Neutrophil (primary cell): ENCODE results near the gene MEGF11.

ENCODE experiments used
- H3K27ac ChIP-seq: fragments of 200-600 bp; sonication (generic); 2 replicates; pipeline ENCODE4 v1.5.1; 2016; ENCODE audit warnings: mild to moderate bottlenecking, moderate library complexity
- H3K27me3 ChIP-seq: fragments of 200-600 bp; sonication (generic); 2 replicates; pipeline ENCODE4 v1.6.0; 2016; ENCODE audit warnings: mild to moderate bottlenecking
- H3K36me3 ChIP-seq: fragments of 200-600 bp; sonication (generic); 2 replicates; pipeline ENCODE4 v1.5.1; 2017
- H3K4me1 ChIP-seq, 2 experiments: fragments of 200-600 bp in 1 of 2; sonication (generic) in 1 of 2; 1 replicate in 1 of 2; 2 replicates in 1 of 2; pipeline versions ENCODE4 v1.5.1 to v1.6.1; 2013 to 2016; ENCODE audit warnings: low read depth in 1 of 2, low read length in 1 of 2, mild to moderate bottlenecking in 1 of 2, moderate library complexity in 1 of 2; ENCODE audit not compliant: control insufficient read depth in 1 of 2, insufficient read depth in 1 of 2
- H3K4me3 ChIP-seq, 2 experiments: fragments of 200-600 bp in 1 of 2; sonication (generic) in 1 of 2; 1 replicate in 1 of 2; 2 replicates in 1 of 2; pipeline ENCODE4 v1.5.1; 2013 to 2016; ENCODE audit warnings: low read depth in 1 of 2, low read length in 1 of 2, mild to moderate bottlenecking in 1 of 2, moderate library complexity in 1 of 2
- H3K9me3 ChIP-seq: fragments of 200-600 bp; sonication (generic); 2 replicates; pipeline ENCODE4 v1.5.1; 2016
- CTCF ChIP-seq: fragments of 200-600 bp; sonication (generic); IDR thresholded peaks from 2 replicates; pipeline ENCODE4 v1.5.1; 2016; ENCODE audit warnings: antibody characterized with exemption

Gene MEGF11

GRCh38 chr15:66117841-66118240, 135.7 kb downstream of the MEGF11 start:
- H3K4me3 ChIP-seq: no peak overlapping the region
- H3K36me3 ChIP-seq: no peaks in the 10 kb centered on the region
- H3K4me1 ChIP-seq: no peaks in the 10 kb centered on the region
- TF ChIP-seq CTCF: no peak
- no peak overlapping the region for H3K27ac ChIP-seq
- H3K27me3 ChIP-seq: peaks cover 50% of the 10 kb centered on the region
- H3K9me3 ChIP-seq: no peaks in the 10 kb centered on the region

GRCh38 chr15:66115568-66116206, 137.9 kb downstream of the MEGF11 start:
- Histone ChIP-seq H3K4me1 (no peaks in the 10 kb centered on the region), H3K27me3 (peaks cover 53% of the 10 kb centered on the region), H3K9me3 (no peaks in the 10 kb centered on the region), H3K36me3 (no peaks in the 10 kb centered on the region), H3K27ac (no peak overlapping the region), H3K4me3 (no peak overlapping the region)
- no peak for TF ChIP-seq CTCF

- Histone ChIP-seq H3K27ac (no peak overlapping the region), H3K36me3 (no peaks in the 10 kb centered on the region), H3K4me3 (no peak overlapping the region), H3K4me1 (no peaks in the 10 kb centered on the region), H3K27me3 (peaks cover 57% of the 10 kb centered on the region), H3K9me3 (no peaks in the 10 kb centered on the region)
- TF ChIP-seq CTCF: no peak
Observed at GRCh38 chr15:66114863-66115425, 138.6 kb downstream of the MEGF11 start.

- peaks cover 67% of the 10 kb centered on the region for H3K27me3 ChIP-seq
- H3K27ac ChIP-seq: no peak overlapping the region
- H3K4me3 ChIP-seq: no peak overlapping the region
- H3K9me3 ChIP-seq: no peaks in the 10 kb centered on the region
- no peaks in the 10 kb centered on the region for H3K36me3 ChIP-seq
- H3K4me1 ChIP-seq: no peaks in the 10 kb centered on the region
- no peak for TF ChIP-seq CTCF
Observed at GRCh38 chr15:66112388-66112787, 141.2 kb downstream of the MEGF11 start.

GRCh38 chr15:66111363-66111762, 142.2 kb downstream of the MEGF11 start:
- H3K4me3 ChIP-seq: no peak overlapping the region
- peaks cover 65% of the 10 kb centered on the region for H3K27me3 ChIP-seq
- TF ChIP-seq CTCF: no peak
- H3K4me1 ChIP-seq: no peaks in the 10 kb centered on the region
- H3K9me3 ChIP-seq: no peaks in the 10 kb centered on the region
- no peaks in the 10 kb centered on the region for H3K36me3 ChIP-seq
- H3K27ac ChIP-seq: no peak overlapping the region
